CD14-positive monocyte (primary cell): Measurements from ENCODE around the gene PCNT. TPM values are rescaled to one million over a fixed set of nuclear protein-coding genes. Genes with fewer than 3 reads are reported as not detected.

Experiments
- DNase-seq, 3 donors: peaks; one replicate each; pipeline ENCODE4 v3.0.0-alpha.2; 2011 to 2022
- H2AFZ ChIP-seq: 2 replicates; pipeline ENCODE4 v1.6.0; 2012; ENCODE audit warnings: mild to moderate bottlenecking, low read depth, low read length, inconsistent platforms; ENCODE audit not compliant: insufficient read depth, poor library complexity, severe bottlenecking
- H3K27ac ChIP-seq, 2 donors: 1 replicate in 1 of 2; 2 replicates in 1 of 2; pipeline ENCODE4 v1.5.1; 2012 to 2013; ENCODE audit warnings: low read length in 2 of 2, control low read depth in 1 of 2, inconsistent platforms in 1 of 2, low read depth in 1 of 2, mild to moderate bottlenecking in 1 of 2
- H3K27me3 ChIP-seq, 2 donors: one replicate each; pipeline versions ENCODE4 v1.6.0 to v1.6.1; 2011 to 2013; ENCODE audit warnings: low read length in 2 of 2; ENCODE audit not compliant: control insufficient read depth in 2 of 2, insufficient read depth in 2 of 2
- H3K36me3 ChIP-seq, 2 donors: replicated peaks in 1 of 2; 1 replicate in 1 of 2; 2 replicates in 1 of 2; pipeline versions ENCODE4 v1.5.1 to v1.6.1; 2012 to 2013; ENCODE audit warnings: low read length in 2 of 2, control low read depth in 1 of 2, inconsistent platforms in 1 of 2, mild to moderate bottlenecking in 1 of 2; ENCODE audit not compliant: insufficient read depth in 2 of 2, control insufficient read depth in 1 of 2
- H3K4me1 ChIP-seq, 2 donors: 1 replicate in 1 of 2; 2 replicates in 1 of 2; pipeline versions ENCODE4 v1.5.1 to v1.6.1; 2012 to 2013; ENCODE audit warnings: low read length in 2 of 2, control low read depth in 1 of 2, inconsistent platforms in 1 of 2, mild to moderate bottlenecking in 1 of 2, moderate library complexity in 1 of 2; ENCODE audit not compliant: insufficient read depth in 2 of 2, control insufficient read depth in 1 of 2
- H3K4me2 ChIP-seq: replicated peaks from 2 replicates; pipeline ENCODE3; 2012; ENCODE audit warnings: low read length, moderate library complexity, mild to moderate bottlenecking; ENCODE audit not compliant: poor library complexity, severe bottlenecking; ENCODE audit errors: extremely low read depth
- H3K4me3 ChIP-seq, 3 experiments: fragments of 200-600 bp in 1 of 3; sonication (generic) in 1 of 3; replicated peaks in 1 of 3; 1 replicate in 2 of 3; 2 replicates in 1 of 3; pipeline ENCODE4 v1.5.1; 2011 to 2013; ENCODE audit warnings: low read length in 3 of 3, mild to moderate bottlenecking in 3 of 3, control low read depth in 2 of 3, low read depth in 2 of 3, inconsistent platforms in 1 of 3, moderate library complexity in 1 of 3
- H3K79me2 ChIP-seq: 2 replicates; pipeline ENCODE4 v1.6.0; 2012; ENCODE audit warnings: mild to moderate bottlenecking, control low read depth, inconsistent platforms, low read length, moderate library complexity; ENCODE audit not compliant: insufficient read depth
- H3K9ac ChIP-seq: 2 replicates; pipeline ENCODE4 v1.6.0; 2017; ENCODE audit warnings: low read length, mild to moderate bottlenecking; ENCODE audit not compliant: insufficient read depth, poor library complexity, severe bottlenecking
- H3K9me3 ChIP-seq, 2 donors: replicated peaks in 1 of 2; 1 replicate in 1 of 2; 2 replicates in 1 of 2; pipeline versions ENCODE4 v1.5.1 to v1.6.1; 2012 to 2013; ENCODE audit warnings: low read length in 2 of 2, control low read depth in 1 of 2; ENCODE audit not compliant: control insufficient read depth in 1 of 2, insufficient read depth in 1 of 2
- H4K20me1 ChIP-seq: 2 replicates; pipeline ENCODE4 v1.6.0; 2012; ENCODE audit warnings: mild to moderate bottlenecking, low read length, control low read depth, moderate library complexity; ENCODE audit not compliant: insufficient read depth
- H3K27ac Mint-ChIP-seq, 7 donors: one replicate each; pipeline ENCODE4 v1.8.0; 2020; ENCODE audit warnings: mild to moderate bottlenecking in 7 of 7, mixed read lengths in 7 of 7, moderate library complexity in 6 of 7, inconsistent platforms in 2 of 7
- H3K27me3 Mint-ChIP-seq, 3 donors: one replicate each; pipeline ENCODE4 v1.8.0; 2021 to 2022; ENCODE audit warnings: low read depth in 3 of 3, mild to moderate bottlenecking in 3 of 3, mixed read lengths in 3 of 3, moderate library complexity in 3 of 3, inconsistent platforms in 1 of 3
- H3K36me3 Mint-ChIP-seq, 2 donors: one replicate each; pipeline ENCODE4 v1.8.0; 2020; ENCODE audit warnings: mixed read lengths in 2 of 2, inconsistent platforms in 1 of 2, mild to moderate bottlenecking in 1 of 2
- H3K4me1 Mint-ChIP-seq: one replicate; pipeline ENCODE4 v1.8.0; 2020; ENCODE audit warnings: mild to moderate bottlenecking, mixed read lengths
- H3K4me3 Mint-ChIP-seq, 2 donors: one replicate each; pipeline ENCODE4 v1.8.0; 2020; ENCODE audit warnings: mild to moderate bottlenecking in 2 of 2, mixed read lengths in 2 of 2, moderate library complexity in 1 of 2
- H3K9me3 Mint-ChIP-seq, 7 donors: one replicate each; pipeline ENCODE4 v1.8.0; 2020 to 2022; ENCODE audit warnings: mixed read lengths in 7 of 7, mild to moderate bottlenecking in 6 of 7, moderate library complexity in 6 of 7, inconsistent platforms in 2 of 7
- WGBS: methylation state at CpG from one replicate; pipeline ENCODE4 v1.1.5; 2013; ENCODE audit warnings: missing lambda C conversion rate; ENCODE audit not compliant: insufficient coverage; 5-methylcytosine and 5-hydroxymethylcytosine counted together
- intact Hi-C, 2 donors: fragments of 100-400 bp; cut with micrococcal nuclease; formaldehyde crosslinking; loops; one replicate each; pipeline versions ENCODE4 v1.15.0 to v1.15.1; 2023
- polyA plus RNA-seq, 3 donors: library from polyadenylated mRNA; depleted of rRNA in 1 of 3; unstranded in 2 of 3; stranded (reverse) in 1 of 3; fragments of 300-500 nt in 2 of 3; fragments of >200 nt in 1 of 3; fragmentation: Illumina TruSeq in 2 of 3; gene quantifications; 1 replicate in 2 of 3; 2 replicates in 1 of 3; pipeline ENCODE4 v1.2.3, GENCODE V29; 2012 to 2021
- TF ChIP-seq, protein P1 (sequence below): fragments of 200-600 bp; IDR thresholded peaks from one replicate; pipeline ENCODE4 v1.8.0; 2022; ENCODE audit warnings: antibody characterized with exemption, mild to moderate bottlenecking

PCNT gene
- polyA plus RNA-seq, 3 donors, result 4.2 to 16.3 (median 5.1) TPM

GRCh38 chr21:46347203-46347550 is 23.2 kb downstream of the PCNT start:
- no peaks in the 10 kb centered on the region for H4K20me1 ChIP-seq
- 97% methylated on average over 10 of the region's 10 CpGs for WGBS
- H3K36me3 Mint-ChIP-seq, result peaks cover 69 to 91% of the 10 kb centered on the region in 2 donors
- peaks cover 20% of the 10 kb centered on the region for H3K79me2 ChIP-seq
- H3K4me3 ChIP-seq, result no peak overlapping the region
- no peaks in the 10 kb centered on the region for H3K9me3 Mint-ChIP-seq
- DNase-seq, result no peak
- H2AFZ ChIP-seq, result no peak overlapping the region
- TF ChIP-seq, protein P1, sequence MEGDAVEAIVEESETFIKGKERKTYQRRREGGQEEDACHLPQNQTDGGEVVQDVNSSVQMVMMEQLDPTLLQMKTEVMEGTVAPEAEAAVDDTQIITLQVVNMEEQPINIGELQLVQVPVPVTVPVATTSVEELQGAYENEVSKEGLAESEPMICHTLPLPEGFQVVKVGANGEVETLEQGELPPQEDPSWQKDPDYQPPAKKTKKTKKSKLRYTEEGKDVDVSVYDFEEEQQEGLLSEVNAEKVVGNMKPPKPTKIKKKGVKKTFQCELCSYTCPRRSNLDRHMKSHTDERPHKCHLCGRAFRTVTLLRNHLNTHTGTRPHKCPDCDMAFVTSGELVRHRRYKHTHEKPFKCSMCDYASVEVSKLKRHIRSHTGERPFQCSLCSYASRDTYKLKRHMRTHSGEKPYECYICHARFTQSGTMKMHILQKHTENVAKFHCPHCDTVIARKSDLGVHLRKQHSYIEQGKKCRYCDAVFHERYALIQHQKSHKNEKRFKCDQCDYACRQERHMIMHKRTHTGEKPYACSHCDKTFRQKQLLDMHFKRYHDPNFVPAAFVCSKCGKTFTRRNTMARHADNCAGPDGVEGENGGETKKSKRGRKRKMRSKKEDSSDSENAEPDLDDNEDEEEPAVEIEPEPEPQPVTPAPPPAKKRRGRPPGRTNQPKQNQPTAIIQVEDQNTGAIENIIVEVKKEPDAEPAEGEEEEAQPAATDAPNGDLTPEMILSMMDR, result no peak
- no peaks in the 10 kb centered on the region for H3K9me3 ChIP-seq
- no peak overlapping the region for H3K9ac ChIP-seq
- peak overlapping the region in 2 of 7 donors; percentile 11 to 77 for H3K27ac Mint-ChIP-seq
- intact Hi-C loops, result no loop called here
- peaks cover 0 to 1% (median 0%) of the 10 kb centered on the region in 3 donors for H3K27me3 Mint-ChIP-seq
- no peak overlapping the region for H3K4me3 Mint-ChIP-seq
- H3K4me1 Mint-ChIP-seq, result no peaks in the 10 kb centered on the region
- H3K36me3 ChIP-seq, result peaks cover 66 to 91% of the 10 kb centered on the region in 2 donors
- H3K27me3 ChIP-seq, result no peaks in the 10 kb centered on the region
- H3K4me1 ChIP-seq, result no peaks in the 10 kb centered on the region
- no peak overlapping the region for H3K4me2 ChIP-seq
- H3K27ac ChIP-seq, result no peak overlapping the region

DNA sequence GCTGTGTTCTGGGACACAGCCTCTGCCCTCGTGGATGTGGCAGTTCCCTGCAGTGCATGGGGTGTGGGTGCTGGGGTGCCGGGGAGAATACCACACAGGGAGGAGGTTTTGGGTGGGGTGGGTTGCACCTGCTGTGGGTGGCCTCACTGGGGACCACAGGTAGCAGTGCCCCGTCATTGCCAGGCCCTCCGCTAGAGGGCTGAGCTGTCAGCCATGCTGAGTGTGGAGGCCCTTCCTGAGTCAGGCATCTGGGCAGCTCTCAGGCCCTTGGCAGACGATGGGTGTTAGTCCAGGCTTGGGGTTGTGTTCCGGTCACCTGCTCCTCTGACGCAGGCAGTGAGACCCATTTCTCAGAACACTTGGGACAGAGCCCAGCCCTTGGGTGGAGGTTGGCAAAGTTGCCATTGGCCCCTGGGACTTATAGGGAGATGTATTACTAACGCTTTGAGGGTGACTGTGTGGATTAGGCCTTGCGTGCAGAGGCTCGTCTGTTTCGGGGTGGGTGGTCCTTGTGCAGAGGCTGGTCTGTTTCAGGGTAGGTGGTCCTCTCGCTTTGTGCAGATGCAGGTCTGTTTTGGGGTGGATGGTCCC is 23.9 kb downstream of the PCNT start:
- Mint-ChIP-seq H3K36me3 (peaks cover 70 to 91% of the 10 kb centered on the region in 2 donors), H3K27me3 (peaks cover 0 to 1% (median 0%) of the 10 kb centered on the region in 3 donors)

More for the DNA sequence above, 23.9 kb downstream of the PCNT start:
- H3K27me3 ChIP-seq, result no peaks in the 10 kb centered on the region
- no peaks in the 10 kb centered on the region for H3K4me1 Mint-ChIP-seq
- H3K4me3 Mint-ChIP-seq, result no peak overlapping the region
- intact Hi-C loops, result no loop called here
- H3K79me2 ChIP-seq, result peaks cover 17% of the 10 kb centered on the region
- H3K27ac ChIP-seq, result no peak overlapping the region
- no peaks in the 10 kb centered on the region for H3K9me3 Mint-ChIP-seq
- peak overlapping the region in 2 of 7 donors; percentile 41 to 81 for H3K27ac Mint-ChIP-seq
- H3K9me3 ChIP-seq, result no peaks in the 10 kb centered on the region
- H2AFZ ChIP-seq, result no peak overlapping the region
- no peak overlapping the region for H3K4me3 ChIP-seq
- H3K9ac ChIP-seq, result no peak overlapping the region
- TF ChIP-seq, protein P1, result no peak
- no peaks in the 10 kb centered on the region for H4K20me1 ChIP-seq
- no peaks in the 10 kb centered on the region for H3K4me1 ChIP-seq
- DNase-seq, result no peak
- peaks cover 74 to 91% of the 10 kb centered on the region in 2 donors for H3K36me3 ChIP-seq
- WGBS, result 96% methylated on average over 12 of the region's 12 CpGs
- H3K4me2 ChIP-seq, result no peak overlapping the region
